AG09309 (cell line): Measurements from ENCODE around the gene GNA14.
"Not testable (repeated sequence)": the region's sequence is repeated elsewhere in the genome, so short reads cannot be mapped to it uniquely, and the experiment has no call there.

Experiments used
- DNase-seq: peaks from one replicate; pipeline ENCODE4 v3.0.0-alpha.2; 2010; ENCODE audit warnings: low read depth
- H3K4me3 ChIP-seq: 2 replicates; pipeline ENCODE4 v1.5.1; 2011; ENCODE audit warnings: mild to moderate bottlenecking, low read depth, low read length, moderate library complexity; ENCODE audit not compliant: control insufficient read depth
- TF ChIP-seq, protein P1 (sequence below): IDR thresholded peaks from 2 replicates; pipeline ENCODE4 v1.5.1; 2011; ENCODE audit warnings: mild to moderate bottlenecking, low read depth, low read length, inconsistent platforms; ENCODE audit not compliant: insufficient read depth, control insufficient read depth; ENCODE audit errors: missing control alignments

Gene GNA14

DNA sequence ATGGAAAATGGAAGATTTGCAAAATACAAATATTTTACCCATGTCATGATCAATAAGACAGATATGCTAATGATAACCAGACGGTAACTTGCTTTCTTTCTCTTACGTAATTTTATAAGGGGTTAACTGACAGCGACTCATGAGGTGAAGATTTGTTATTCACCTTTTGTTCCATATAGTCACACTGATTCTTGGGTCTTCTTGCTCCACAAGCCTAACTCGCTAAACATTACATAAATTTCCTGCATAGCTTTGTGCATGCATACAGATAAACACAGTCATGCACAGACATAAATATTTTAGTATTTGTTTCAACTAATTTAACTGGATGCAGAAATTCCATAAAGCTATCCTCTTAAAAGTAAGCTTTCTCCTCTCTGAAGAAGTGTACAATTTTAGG is 244.9 kb downstream of the GNA14 start:
- H3K4me3 ChIP-seq: no peak overlapping the region
- no peak for DNase-seq
- TF ChIP-seq, protein P1, sequence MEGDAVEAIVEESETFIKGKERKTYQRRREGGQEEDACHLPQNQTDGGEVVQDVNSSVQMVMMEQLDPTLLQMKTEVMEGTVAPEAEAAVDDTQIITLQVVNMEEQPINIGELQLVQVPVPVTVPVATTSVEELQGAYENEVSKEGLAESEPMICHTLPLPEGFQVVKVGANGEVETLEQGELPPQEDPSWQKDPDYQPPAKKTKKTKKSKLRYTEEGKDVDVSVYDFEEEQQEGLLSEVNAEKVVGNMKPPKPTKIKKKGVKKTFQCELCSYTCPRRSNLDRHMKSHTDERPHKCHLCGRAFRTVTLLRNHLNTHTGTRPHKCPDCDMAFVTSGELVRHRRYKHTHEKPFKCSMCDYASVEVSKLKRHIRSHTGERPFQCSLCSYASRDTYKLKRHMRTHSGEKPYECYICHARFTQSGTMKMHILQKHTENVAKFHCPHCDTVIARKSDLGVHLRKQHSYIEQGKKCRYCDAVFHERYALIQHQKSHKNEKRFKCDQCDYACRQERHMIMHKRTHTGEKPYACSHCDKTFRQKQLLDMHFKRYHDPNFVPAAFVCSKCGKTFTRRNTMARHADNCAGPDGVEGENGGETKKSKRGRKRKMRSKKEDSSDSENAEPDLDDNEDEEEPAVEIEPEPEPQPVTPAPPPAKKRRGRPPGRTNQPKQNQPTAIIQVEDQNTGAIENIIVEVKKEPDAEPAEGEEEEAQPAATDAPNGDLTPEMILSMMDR: no peak

DNA sequence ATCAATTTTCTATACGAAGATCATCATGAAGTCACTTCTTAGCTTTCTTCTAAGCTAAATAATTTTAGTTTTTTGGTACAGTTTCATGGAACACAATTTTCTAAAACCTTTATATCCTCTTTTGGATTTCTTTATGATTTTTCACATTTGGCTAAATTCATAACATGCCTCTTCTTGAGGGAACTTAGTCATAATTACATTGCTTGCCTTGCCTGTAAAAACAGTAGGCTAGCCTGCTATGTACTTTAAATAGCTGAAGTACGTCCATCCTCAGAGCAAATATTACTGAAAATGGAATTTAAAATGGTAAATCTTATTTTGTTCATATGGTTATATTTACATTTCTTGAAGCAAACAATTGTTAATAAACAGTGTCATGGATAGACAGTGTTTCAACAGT is 245.8 kb downstream of the GNA14 start:
- TF ChIP-seq, protein P1: no peak
- DNase-seq: no peak
- no peak overlapping the region for H3K4me3 ChIP-seq

DNA sequence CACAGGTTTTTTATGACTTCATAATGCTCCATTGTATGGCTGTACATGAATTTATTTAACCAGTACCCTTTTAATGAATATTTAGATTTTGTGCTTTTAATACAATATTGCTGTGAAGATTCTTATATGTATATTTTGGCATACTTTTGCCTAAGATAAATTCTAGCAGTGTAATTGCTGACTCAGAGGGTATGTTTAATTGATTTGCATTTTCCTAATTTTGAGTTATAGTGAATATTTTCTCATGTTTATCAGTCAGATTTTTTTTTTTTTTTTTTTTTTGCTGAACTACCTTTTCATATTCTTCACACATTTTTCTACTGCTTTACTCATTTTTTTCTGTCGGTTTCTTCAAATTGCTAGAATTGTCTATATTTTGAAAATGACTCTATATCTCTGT is 248.2 kb downstream of the GNA14 start:
- H3K4me3 ChIP-seq: no peak overlapping the region
- no peak for DNase-seq
- TF ChIP-seq, protein P1: no peak

DNA sequence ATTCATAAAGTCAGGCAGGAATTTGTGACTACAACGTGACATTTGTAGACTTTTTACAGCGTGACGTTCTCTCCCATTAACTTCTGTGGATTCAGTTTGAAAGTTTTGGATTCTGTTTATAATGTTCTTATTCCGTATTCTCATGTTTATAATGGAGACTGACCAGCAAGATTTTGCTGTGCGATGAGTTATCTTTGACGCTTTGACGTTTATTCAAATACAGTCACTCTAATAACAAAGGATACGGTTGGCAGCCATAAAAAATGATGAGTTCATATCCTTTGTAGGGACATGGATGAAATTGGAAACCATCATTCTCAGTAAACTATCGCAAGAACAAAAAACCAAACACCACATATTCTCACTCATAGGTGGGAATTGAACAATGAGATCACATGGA is 249.5 kb downstream of the GNA14 start:
- not testable (repeated sequence) for H3K4me3 ChIP-seq, DNase-seq

DNA sequence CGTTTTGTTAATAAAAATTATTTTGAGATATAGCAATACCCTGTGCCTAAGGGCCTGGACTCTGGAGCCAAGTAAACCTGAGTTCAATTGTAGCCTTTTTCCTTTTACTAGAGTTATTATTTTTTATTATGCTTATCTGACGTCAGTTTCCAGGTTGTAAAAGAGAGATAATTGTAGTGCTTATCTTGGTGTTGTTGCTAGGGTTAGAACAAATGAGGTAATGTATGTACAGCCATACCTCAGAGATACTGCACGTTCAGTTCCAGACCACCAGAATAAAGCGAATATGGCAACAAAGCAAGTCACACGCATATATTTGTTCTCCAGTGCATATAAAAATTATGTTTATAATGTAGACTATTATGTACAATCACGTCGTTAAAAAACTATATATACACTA is 255.8 kb downstream of the GNA14 start:
- DNase-seq: no peak
- TF ChIP-seq, protein P1: no peak
- H3K4me3 ChIP-seq: no peak overlapping the region

DNA sequence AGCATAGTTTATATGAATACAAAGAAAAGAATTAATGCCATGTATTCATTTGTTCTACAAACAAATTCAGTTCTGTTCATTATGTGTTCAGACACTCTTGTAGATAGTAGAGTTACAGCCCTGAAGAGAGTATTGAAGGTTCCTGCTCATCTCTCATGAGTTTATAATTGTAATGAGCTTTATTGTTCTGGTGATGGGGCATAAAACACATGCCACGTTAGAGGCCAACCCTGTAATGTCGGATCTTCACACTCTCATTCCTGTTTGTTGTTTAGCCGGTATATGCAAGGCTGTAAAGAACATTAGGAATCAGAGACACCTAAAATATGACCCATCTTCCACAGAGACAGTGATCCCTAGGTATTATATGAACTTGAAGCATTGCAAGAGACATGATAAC is 256.3 kb downstream of the GNA14 start:
- TF ChIP-seq, protein P1: no peak
- no peak overlapping the region for H3K4me3 ChIP-seq
- DNase-seq: no peak

DNA sequence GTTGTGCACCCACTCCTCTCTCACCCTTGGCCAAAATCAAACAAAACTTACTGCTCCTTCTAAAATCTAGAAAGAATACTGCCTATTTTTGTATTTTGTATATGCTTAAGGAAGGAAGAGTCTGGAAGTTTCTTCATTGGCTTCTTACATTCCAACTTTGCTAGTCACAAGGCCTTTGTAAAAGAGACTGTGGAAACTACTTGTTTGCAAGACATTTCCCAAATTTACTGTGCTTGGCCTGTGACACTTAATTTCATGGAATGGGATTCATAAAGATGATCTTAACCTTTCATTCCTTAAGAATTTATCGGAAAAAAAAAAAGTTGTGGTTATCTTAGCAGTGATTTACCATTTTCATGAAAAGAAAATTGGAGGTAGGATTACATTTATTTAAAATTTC is 261.9 kb downstream of the GNA14 start:
- DNase-seq: peak; percentile 51
- H3K4me3 ChIP-seq: no peak overlapping the region
- TF ChIP-seq, protein P1: no peak
